ENCODE results near the gene TKFC. TPM values are rescaled to one million over a fixed set of nuclear protein-coding genes. Genes with fewer than 3 reads are reported as not detected.

The TKFC gene
- total RNA-seq, 2 experiments from 2014 or later: 36.9 to 42.3 TPM

GRCh38 chr11:61342207-61342803 lies 9.3 kb downstream of the TKFC start:
- H3K4me1 Mint-ChIP-seq: no peaks in the 10 kb centered on the region
- no peak for ATAC-seq
- no peaks in the 10 kb centered on the region for H3K9me3 Mint-ChIP-seq (ENCODE audit: low read depth)
- H3K27ac Mint-ChIP-seq: no peak overlapping the region
- DNase-seq: no peak
- H3K36me3 Mint-ChIP-seq: peaks cover 2% of the 10 kb centered on the region
- CTCF ChIA-PET: interaction anchor here (0.9 to 9.9 kb wide), 5 partner anchors 9 to 93 kb away, joined by 3 to 261 read pairs (median 3); partner anchors contain the start of gene TKFC
- H3K27me3 Mint-ChIP-seq: no peaks in the 10 kb centered on the region
- H3K4me3 Mint-ChIP-seq: no peak overlapping the region

GRCh38 chr11:61343792-61344745 lies 11.0 kb downstream of the TKFC start:
- CTCF ChIA-PET: no interaction called here
- H3K9me3 Mint-ChIP-seq (ENCODE audit: low read depth): no peaks in the 10 kb centered on the region
- ATAC-seq: no peak

GRCh38 chr11:61345170-61345610 lies 12.2 kb downstream of the TKFC start:
- H3K4me1 Mint-ChIP-seq: no peaks in the 10 kb centered on the region
- peaks cover 3% of the 10 kb centered on the region for H3K36me3 Mint-ChIP-seq
- ATAC-seq: no peak
- no peak overlapping the region for H3K27ac Mint-ChIP-seq
- H3K4me3 Mint-ChIP-seq: no peak overlapping the region
- no peaks in the 10 kb centered on the region for H3K9me3 Mint-ChIP-seq (ENCODE audit: low read depth)
- no peaks in the 10 kb centered on the region for H3K27me3 Mint-ChIP-seq
- DNase-seq: no peak
- CTCF ChIA-PET: interaction anchor here (0.9 kb wide), 1 partner anchor 12 kb away, joined by 4 read pairs; the partner anchor contains the start of genes DDB1 and TKFC

More at GRCh38 chr11:61343792-61344745, 11.0 kb downstream of the TKFC start:
- Mint-ChIP-seq H3K36me3 (peaks cover 2% of the 10 kb centered on the region), H3K27me3 (no peaks in the 10 kb centered on the region), H3K27ac (no peak overlapping the region), H3K4me3 (no peak overlapping the region), H3K4me1 (no peaks in the 10 kb centered on the region)
- no peak for DNase-seq

- no peaks in the 10 kb centered on the region for H3K4me1 Mint-ChIP-seq
- H3K9me3 Mint-ChIP-seq (ENCODE audit: low read depth): no peaks in the 10 kb centered on the region
- ATAC-seq: no peak
- no peak for DNase-seq
- peaks cover 5% of the 10 kb centered on the region for H3K36me3 Mint-ChIP-seq
- H3K4me3 Mint-ChIP-seq: no peak overlapping the region
- CTCF ChIA-PET: interaction anchor here (0.8 to 1.5 kb wide), 4 partner anchors 13 to 90 kb away, joined by 3 to 4 read pairs (median 3); partner anchors contain the start of genes DDB1 and TKFC
- no peaks in the 10 kb centered on the region for H3K27me3 Mint-ChIP-seq
- no peak overlapping the region for H3K27ac Mint-ChIP-seq
Measured at GRCh38 chr11:61345954-61346843, 13.2 kb downstream of the TKFC start.

DNA sequence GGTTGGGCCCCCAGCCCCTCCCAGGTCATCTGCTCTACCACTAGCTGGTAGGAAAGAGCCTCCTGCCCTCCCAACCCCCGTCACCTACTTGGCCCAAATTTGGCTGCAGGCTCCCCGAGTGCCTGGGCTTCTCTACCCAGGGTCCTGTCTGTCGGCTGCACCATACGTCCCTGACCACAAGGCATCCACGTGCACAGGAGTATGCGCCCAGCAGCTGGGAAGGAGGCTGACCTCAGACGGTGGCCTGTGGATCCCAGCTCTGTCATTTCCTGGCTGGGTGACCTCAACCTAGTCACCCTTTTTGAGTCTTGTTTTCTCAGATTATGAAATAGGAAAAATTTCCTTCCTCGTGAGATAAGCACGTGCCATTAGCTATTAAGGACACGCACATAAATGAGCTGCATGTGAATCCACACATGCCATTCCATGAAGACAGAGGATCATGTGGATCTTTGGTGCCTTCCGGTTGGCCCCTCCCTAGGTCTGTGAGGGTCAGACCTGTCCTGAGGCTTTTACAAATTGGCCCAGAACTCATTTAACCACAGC lies 15.0 kb downstream of the TKFC start:
- Mint-ChIP-seq H3K4me3 (no peak overlapping the region), H3K9me3 (ENCODE audit: low read depth) (no peaks in the 10 kb centered on the region), H3K27ac (no peak overlapping the region), H3K36me3 (peaks cover 11% of the 10 kb centered on the region), H3K4me1 (no peaks in the 10 kb centered on the region), H3K27me3 (no peaks in the 10 kb centered on the region)
- CTCF ChIA-PET: interaction anchor here (0.8 to 3.1 kb wide), 4 partner anchors 12 to 55 kb away, joined by 3 to 14 read pairs (median 8); no protein-coding TSS in a partner anchor
- DNase-seq: no peak
- ATAC-seq: no peak

DNA sequence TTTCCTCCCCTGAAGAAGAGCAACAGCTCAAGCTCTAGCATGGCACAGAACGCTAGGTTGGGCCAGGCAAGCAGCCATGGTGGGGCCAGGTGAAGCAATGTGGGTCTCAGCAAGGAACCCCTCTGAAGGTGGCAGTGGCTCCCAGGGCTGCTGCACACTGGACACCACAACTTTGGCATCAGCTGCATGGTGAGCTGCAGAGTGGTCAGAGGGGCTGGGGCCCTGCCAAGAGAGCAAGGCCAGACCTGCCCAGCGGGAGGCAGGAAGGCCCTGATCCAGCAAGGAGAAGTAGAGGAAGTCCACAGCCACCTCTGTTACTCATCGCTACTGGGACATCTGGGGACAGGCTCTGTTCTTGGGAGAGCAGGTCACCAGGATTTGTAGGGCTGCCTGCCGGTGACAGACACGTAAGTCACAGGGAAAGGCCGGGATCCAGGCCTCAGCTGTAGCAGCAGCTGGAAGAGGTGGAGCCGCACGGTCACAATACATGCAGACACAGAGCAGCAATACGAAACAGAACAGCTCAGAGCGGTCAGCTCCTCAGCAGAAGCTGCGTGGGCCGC lies 16.2 kb downstream of the TKFC start:
- CTCF ChIA-PET: interaction anchor here (1.3 to 3.1 kb wide), 3 partner anchors 13 to 57 kb away, joined by 3 to 14 read pairs (median 12); no protein-coding TSS in a partner anchor
- Mint-ChIP-seq H3K27ac (no peak overlapping the region), H3K36me3 (peaks cover 15% of the 10 kb centered on the region), H3K4me1 (no peaks in the 10 kb centered on the region), H3K27me3 (no peaks in the 10 kb centered on the region), H3K4me3 (no peak overlapping the region), H3K9me3 (ENCODE audit: low read depth) (no peaks in the 10 kb centered on the region)
- DNase-seq (no peak), ATAC-seq (no peak)

GRCh38 chr11:61349916-61350315 lies 16.9 kb downstream of the TKFC start:
- H3K27ac Mint-ChIP-seq: peak overlapping the region; percentile 30
- no peaks in the 10 kb centered on the region for H3K9me3 Mint-ChIP-seq (ENCODE audit: low read depth)
- CTCF ChIA-PET: interaction anchor here (3.1 kb wide), 1 partner anchor 36 kb away, joined by 12 read pairs; no protein-coding TSS in a partner anchor
- no peak for ATAC-seq
- H3K27me3 Mint-ChIP-seq: no peaks in the 10 kb centered on the region
- DNase-seq: no peak
- peaks cover 15% of the 10 kb centered on the region for H3K36me3 Mint-ChIP-seq
- H3K4me3 Mint-ChIP-seq: no peak overlapping the region
- H3K4me1 Mint-ChIP-seq: no peaks in the 10 kb centered on the region

GRCh38 chr11:61350336-61350735 lies 17.3 kb downstream of the TKFC start:
- CTCF ChIA-PET: interaction anchor here (3.1 kb wide), 1 partner anchor 35 kb away, joined by 12 read pairs; no protein-coding TSS in a partner anchor
- DNase-seq (no peak), ATAC-seq (no peak)
- no peaks in the 10 kb centered on the region for H3K9me3 Mint-ChIP-seq (ENCODE audit: low read depth)
- H3K36me3 Mint-ChIP-seq: peaks cover 17% of the 10 kb centered on the region
- H3K4me1 Mint-ChIP-seq: no peaks in the 10 kb centered on the region
- H3K4me3 Mint-ChIP-seq: no peak overlapping the region
- H3K27me3 Mint-ChIP-seq: no peaks in the 10 kb centered on the region
- no peak overlapping the region for H3K27ac Mint-ChIP-seq

- Mint-ChIP-seq H3K36me3 (peaks cover 17% of the 10 kb centered on the region), H3K4me1 (no peaks in the 10 kb centered on the region)
- CTCF ChIA-PET: no interaction called here
Measured at GRCh38 chr11:61350803-61351202, 17.8 kb downstream of the TKFC start.

DNA sequence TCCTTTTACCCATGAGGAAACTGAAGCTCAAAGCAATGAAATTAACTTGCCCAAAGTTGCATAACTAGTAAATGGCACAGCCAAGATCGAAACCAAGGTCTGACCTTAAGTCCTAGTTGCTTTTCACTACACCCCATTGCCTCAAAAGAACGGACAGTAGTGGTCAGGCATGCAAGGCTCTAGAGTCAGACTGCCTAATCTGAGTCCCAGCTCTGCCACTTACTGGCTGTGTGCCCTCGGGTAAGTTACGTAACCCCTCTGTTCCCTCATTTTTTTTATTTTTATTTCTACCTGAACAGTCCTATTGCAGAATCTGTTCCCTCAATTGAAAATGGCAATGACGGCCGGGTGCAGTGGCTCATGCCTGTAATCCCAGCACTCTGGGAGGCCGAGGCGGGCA lies 19.0 kb downstream of the TKFC start:
- H3K27me3 Mint-ChIP-seq: no peaks in the 10 kb centered on the region

More at GRCh38 chr11:61350803-61351202, 17.8 kb downstream of the TKFC start:
- ATAC-seq (no peak), DNase-seq (no peak)
- Mint-ChIP-seq H3K4me3 (no peak overlapping the region), H3K27me3 (no peaks in the 10 kb centered on the region), H3K27ac (no peak overlapping the region), H3K9me3 (ENCODE audit: low read depth) (no peaks in the 10 kb centered on the region)

GRCh38 chr11:61353131-61354067 lies 20.4 kb downstream of the TKFC start:
- Mint-ChIP-seq H3K27me3 (no peaks in the 10 kb centered on the region), H3K4me1 (peaks cover 4% of the 10 kb centered on the region), H3K9me3 (ENCODE audit: low read depth) (no peaks in the 10 kb centered on the region), H3K36me3 (peaks cover 20% of the 10 kb centered on the region), H3K4me3 (no peak overlapping the region), H3K27ac (no peak overlapping the region)
- no peak for DNase-seq
- CTCF ChIA-PET: interaction anchor here (2.9 to 16.7 kb wide), 2 partner anchors 17 to 32 kb away, joined by 15 to 180 read pairs; partner anchors contain the start of genes DDB1 and TKFC
- no peak for ATAC-seq

More for the DNA sequence above, 19.0 kb downstream of the TKFC start:
- peaks cover 17% of the 10 kb centered on the region for H3K36me3 Mint-ChIP-seq
- H3K4me3 Mint-ChIP-seq: no peak overlapping the region
- DNase-seq: no peak
- ATAC-seq: no peak
- CTCF ChIA-PET: interaction anchor here (0.6 to 16.7 kb wide), 3 partner anchors 10 to 94 kb away, joined by 3 to 180 read pairs (median 3); partner anchors contain the start of genes DDB1, TKFC and TMEM138
- H3K9me3 Mint-ChIP-seq (ENCODE audit: low read depth): no peaks in the 10 kb centered on the region
- no peak overlapping the region for H3K27ac Mint-ChIP-seq
- H3K4me1 Mint-ChIP-seq: no peaks in the 10 kb centered on the region

All from activated CD8-positive, alpha-beta memory T cell treated with anti-CD3 and anti-CD28 coated beads, Interleukin-2, amount 10 ng/mL, durations not matched to agents 7 days and 5 days (primary cell).